CD4-positive, alpha-beta T cell treated with Interleukin-15 for 4 hours (primary cell): Measurements from ENCODE around the gene CDH12.

Experiments used
- DNase-seq: peaks from one replicate; pipeline ENCODE4 v3.0.0-alpha.2; 2020; ENCODE audit warnings: low spot score

The CDH12 gene

DNA sequence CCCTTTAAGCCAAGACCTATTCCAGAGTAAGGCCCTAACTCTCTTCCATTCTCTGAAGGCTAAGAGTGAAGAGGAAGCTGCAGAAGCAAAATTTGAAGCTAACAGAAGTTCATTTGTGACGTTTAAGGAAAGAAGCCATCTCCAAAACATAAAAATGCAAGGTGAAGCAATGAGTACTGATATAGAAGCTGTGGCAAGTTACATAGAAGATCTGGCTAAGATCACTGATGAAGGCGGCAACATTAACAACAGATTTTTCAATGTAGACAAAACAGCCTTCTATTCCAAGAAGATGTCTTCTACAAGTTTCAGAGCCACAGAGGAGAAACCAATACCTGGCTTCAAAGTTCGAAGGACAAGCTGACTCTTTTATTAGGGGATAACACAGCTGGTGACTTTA is 1143.4 kb downstream of the CDH12 start:
- DNase-seq, result no peak

DNA sequence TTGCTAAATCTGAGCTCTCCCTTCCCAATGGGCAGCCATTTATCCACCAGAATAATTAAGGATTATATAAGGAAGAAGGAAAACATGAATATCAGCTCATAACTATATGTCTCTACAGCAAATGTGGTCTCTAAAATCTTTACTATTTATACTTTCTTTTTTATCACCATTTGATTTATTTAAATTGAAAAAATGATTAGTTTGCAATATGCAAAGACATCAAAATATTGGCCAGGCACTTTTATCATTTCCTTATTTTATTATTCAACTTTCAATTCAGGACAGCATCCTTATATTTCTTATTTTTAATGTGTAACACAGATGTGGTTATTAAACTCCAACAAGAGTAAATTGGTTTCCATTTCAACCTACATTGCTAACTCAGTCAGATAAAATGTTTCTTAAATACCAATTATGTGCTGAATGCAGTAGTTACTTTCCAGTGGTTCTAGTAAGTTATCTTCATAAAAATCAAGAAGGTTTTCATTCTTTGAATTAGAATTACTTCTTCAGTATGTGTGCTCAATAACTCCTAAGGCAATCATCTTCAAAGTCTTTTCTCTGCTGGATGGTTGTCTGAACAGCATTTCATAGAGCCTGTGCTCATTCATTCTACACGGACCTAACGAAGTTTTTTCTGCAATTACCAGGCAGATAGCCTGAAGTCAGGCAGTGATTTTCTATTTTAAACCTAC is 1148.0 kb downstream of the CDH12 start:
- no peak for DNase-seq

DNA sequence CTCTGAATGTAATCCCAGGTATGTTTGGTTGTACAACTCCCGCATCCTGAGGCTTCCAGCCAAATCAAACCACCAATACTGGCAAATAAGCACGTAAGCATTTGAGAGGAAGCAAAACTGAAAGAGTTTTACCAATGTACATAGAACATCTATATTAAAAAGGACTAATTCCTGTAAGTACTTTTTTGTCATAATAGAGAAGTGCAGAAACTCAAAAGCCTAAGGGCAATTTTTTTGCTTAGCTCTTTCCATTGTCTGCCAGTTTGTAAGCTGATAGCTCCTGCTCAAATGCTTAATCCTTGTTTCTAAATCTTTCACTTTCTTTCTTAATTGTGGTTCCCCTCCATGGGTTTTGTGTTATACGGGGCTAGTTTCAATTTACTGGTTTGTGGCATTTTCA is 1151.8 kb downstream of the CDH12 start:
- DNase-seq, result no peak
